ENCODE data around the gene TXNRD1. TPM values are rescaled to one million over a fixed set of nuclear protein-coding genes. Genes with fewer than 3 reads are reported as not detected.

Gene TXNRD1
- total and polyA plus RNA-seq, 2 of the 8 experiments (the other 6 are each of a cell fraction or from before 2014, with no cell fraction given): 56.8 to 127 TPM

- POLR2A ChIA-PET (ENCODE audit: partially characterized antibody): no interaction called here
- no peak overlapping the region for H3K27ac ChIP-seq (ENCODE audit: low read depth, low read length)
- TF ChIP-seq CTBP2 (IDR thresholded peaks at IDR 0.05; ENCODE audit: borderline replicate concordance, insufficient read depth, insufficient read length, low read length) (no peak), CBX5 (IDR thresholded peaks at IDR 0.05; ENCODE audit: low read depth, low read length) (no peak), JUND (IDR thresholded peaks at IDR 0.05; ENCODE audit: low read length) (no peak), RAD21 (IDR thresholded peaks at IDR 0.05 in 1 of 2, conservative IDR thresholded peaks at IDR 0.05 in 1 of 2; ENCODE audit: low read depth in 2 of 2, low read length in 2 of 2) (no peak), NANOG (IDR thresholded peaks at IDR 0.05; ENCODE audit: insufficient read depth, low read depth, low read length, poor library complexity, severe bottlenecking) (no peak), JUN (IDR thresholded peaks at IDR 0.05; ENCODE audit: low read depth, low read length) (no peak), TCF12 (IDR thresholded peaks at IDR 0.05; ENCODE audit: low read depth, low read length) (no peak), TBP (IDR thresholded peaks at IDR 0.05; ENCODE audit: low read depth, low read length) (no peak), SP1 (IDR thresholded peaks at IDR 0.05; ENCODE audit: low read depth, low read length) (no peak), NRF1 (IDR thresholded peaks at IDR 0.05; ENCODE audit: low read depth, low read length) (no peak), EGR1 (IDR thresholded peaks at IDR 0.05; ENCODE audit: borderline replicate concordance, low read depth, low read length) (no peak), KDM4A (IDR thresholded peaks at IDR 0.05; ENCODE audit: low read depth, low read length, severe bottlenecking) (no peak)
Observed at GRCh38 chr12:104384141-104384880, 168.7 kb downstream of the TXNRD1 start.

More at GRCh38 chr12:104384141-104384880, 168.7 kb downstream of the TXNRD1 start:
- CTCF ChIA-PET (ENCODE audit: partially characterized antibody): interaction anchor here (0.7 to 3.0 kb wide), 3 partner anchors 22 to 270 kb away, joined by 3 to 11 read pairs (median 3); no protein-coding TSS in a partner anchor
- Histone ChIP-seq H2AFZ (ENCODE audit: low read length) (no peak overlapping the region), H2BK5ac (ENCODE audit: low read depth, low read length) (no peak overlapping the region), H2BK120ac (replicated peaks; ENCODE audit: low read depth, low read length) (no peak overlapping the region), H2AK5ac (ENCODE audit: low read depth, low read length) (no peak overlapping the region), H3K9me3 (ENCODE audit: insufficient read depth in 2 of 2, low read depth in 1 of 2, low read length in 1 of 2) (no peaks in the 10 kb centered on the region), H3K79me1 (ENCODE audit: low read depth, low read length) (no peaks in the 10 kb centered on the region), H2BK15ac (ENCODE audit: low read length) (no peak overlapping the region), H3K79me2 (ENCODE audit: control insufficient read depth in 1 of 2, insufficient read depth in 2 of 2, low read length in 2 of 2) (no peaks in the 10 kb centered on the region), H4K8ac (ENCODE audit: extremely low read depth, insufficient read depth, low read length) (no peak overlapping the region), H3K14ac (ENCODE audit: insufficient read length) (no peak overlapping the region), H3K56ac (replicated peaks; ENCODE audit: insufficient read length, low read depth, low read length) (no peak overlapping the region), H3K4me2 (ENCODE audit: insufficient read depth in 1 of 2, low read depth in 2 of 2, low read length in 2 of 2) (no peak overlapping the region), H3K4me3 (ENCODE audit: extremely low read depth in 1 of 4, insufficient read depth in 2 of 4, low read depth in 3 of 4, low read length in 4 of 4) (no peak overlapping the region), H4K91ac (replicated peaks; ENCODE audit: insufficient read length, low read length) (no peak overlapping the region), H3K4me1 (replicated peaks in 1 of 4; ENCODE audit: control insufficient read depth in 3 of 4, insufficient read depth in 4 of 4, low read length in 3 of 4) (peaks cover 0 to 4% (median 3%) of the 10 kb centered on the region in 4 experiments; a peak in 4 of 7 replicates), H3K36me3 (ENCODE audit: control insufficient read depth in 2 of 4, insufficient read depth in 4 of 4, low read length in 3 of 4) (no peaks in the 10 kb centered on the region), H3K9ac (replicated peaks in 1 of 4; ENCODE audit: extremely low read depth in 1 of 4, low read depth in 3 of 4, low read length in 3 of 4) (no peak overlapping the region), H3K23me2 (ENCODE audit: low read depth, low read length) (peaks cover 3% of the 10 kb centered on the region; the same call in 1 of the 2 replicates), H2BK12ac (ENCODE audit: low read depth, low read length) (no peak overlapping the region), H3K27me3 (replicated peaks in 1 of 4; ENCODE audit: control insufficient read depth in 3 of 4, extremely low read depth in 1 of 4, insufficient read depth in 3 of 4, low read length in 3 of 4) (no peaks in the 10 kb centered on the region), H3K23ac (ENCODE audit: insufficient read length) (no peak overlapping the region), H2BK20ac (ENCODE audit: low read length) (no peak overlapping the region), H4K5ac (ENCODE audit: insufficient read length, low read depth, low read length) (no peak overlapping the region), H4K20me1 (replicated peaks in 1 of 2; ENCODE audit: control insufficient read depth in 1 of 2, insufficient read depth in 2 of 2, low read length in 2 of 2) (no peaks in the 10 kb centered on the region), H3K18ac (ENCODE audit: extremely low read depth, low read length) (no peak overlapping the region), H3K4ac (replicated peaks; ENCODE audit: insufficient read length, low read depth, low read length) (no peak overlapping the region)
- no peak for DNase-seq (ENCODE audit: low read depth in 1 of 2, low spot score in 2 of 2)
- 89% methylated on average over 6 of the region's 6 CpGs; no CpG with 5 or more reads in 1 of the 2 experiments for WGBS, 2 experiments (ENCODE audit: extremely low coverage in 1 of 2, insufficient coverage in 1 of 2, insufficient read length in 1 of 2, insufficient replicate concordance in 2 of 2, low coverage in 1 of 2, low lambda C conversion rate in 2 of 2, missing lambda C conversion rate in 1 of 2)
- FAIRE-seq: no peak

Measured in H1 (cell line).